ENCODE data around the gene KLF3. TPM values are rescaled to one million over a fixed set of nuclear protein-coding genes. Genes with fewer than 3 reads are reported as not detected.

Gene KLF3
- total RNA-seq, 1 donor from 2014 or later = 40.8 TPM

GRCh38 chr4:38691251-38692008 lies 27.4 kb downstream of the KLF3 start:
- H3K27ac Mint-ChIP-seq (ENCODE audit: unreplicated experiment) = no peak overlapping the region
- no peaks in the 10 kb centered on the region for H3K27me3 Mint-ChIP-seq (ENCODE audit: low read depth, unreplicated experiment)
- H2AFZ ChIP-seq (ENCODE audit: low read depth, low read length) = no peak overlapping the region
- no peak overlapping the region for H3K27ac ChIP-seq (ENCODE audit: low read depth, low read length)
- no peak for FAIRE-seq
- peak; percentile 84 for DNase-seq (ENCODE audit: low read depth)
- H4K20me1 ChIP-seq (ENCODE audit: insufficient read depth, low read length) = peaks cover 53% of the 10 kb centered on the region
- H3K9ac ChIP-seq (ENCODE audit: low read length) = no peak overlapping the region
- no peak for TF ChIP-seq EZH2 (IDR thresholded peaks at IDR 0.05; ENCODE audit: insufficient read depth, low read length)
- no peak for TF ChIP-seq CTCF (IDR thresholded peaks at IDR 0.05; ENCODE audit: insufficient read depth, low read depth, low read length)
- H3K36me3 ChIP-seq (ENCODE audit: insufficient read depth, low read length) = peaks cover 67% of the 10 kb centered on the region
- peaks cover 41% of the 10 kb centered on the region for H3K79me2 ChIP-seq (ENCODE audit: insufficient read depth, low read length)
- peaks cover 23% of the 10 kb centered on the region for H3K4me1 Mint-ChIP-seq (ENCODE audit: low read depth, unreplicated experiment)
- H3K4me1 ChIP-seq (ENCODE audit: insufficient read depth, low read length) = peaks cover 6% of the 10 kb centered on the region
- peaks cover 48% of the 10 kb centered on the region for H3K36me3 Mint-ChIP-seq (ENCODE audit: low read depth, unreplicated experiment)
- H3K4me3 Mint-ChIP-seq (ENCODE audit: unreplicated experiment) = no peak overlapping the region
- H3K4me2 ChIP-seq (ENCODE audit: low read length) = no peak overlapping the region
- no peaks in the 10 kb centered on the region for H3K27me3 ChIP-seq (ENCODE audit: insufficient read depth, low read length)
- H3K9me3 Mint-ChIP-seq (ENCODE audit: unreplicated experiment) = no peaks in the 10 kb centered on the region
- no peak overlapping the region for H3K4me3 ChIP-seq (ENCODE audit: insufficient read depth, low read depth, low read length)
- H3K9me3 ChIP-seq (ENCODE audit: insufficient read depth, low read depth, low read length) = no peaks in the 10 kb centered on the region

- H3K4me1 Mint-ChIP-seq (ENCODE audit: low read depth, unreplicated experiment) = peaks cover 15% of the 10 kb centered on the region
Observed at GRCh38 chr4:38692421-38692820, 28.4 kb downstream of the KLF3 start.

More at GRCh38 chr4:38692421-38692820, 28.4 kb downstream of the KLF3 start:
- peaks cover 31% of the 10 kb centered on the region for H3K79me2 ChIP-seq (ENCODE audit: insufficient read depth, low read length)
- Mint-ChIP-seq H3K27ac (ENCODE audit: unreplicated experiment) (no peak overlapping the region), H3K36me3 (ENCODE audit: low read depth, unreplicated experiment) (peaks cover 53% of the 10 kb centered on the region), H3K27me3 (ENCODE audit: low read depth, unreplicated experiment) (no peaks in the 10 kb centered on the region), H3K4me3 (ENCODE audit: unreplicated experiment) (no peak overlapping the region), H3K9me3 (ENCODE audit: unreplicated experiment) (no peaks in the 10 kb centered on the region)
- peaks cover 43% of the 10 kb centered on the region for H4K20me1 ChIP-seq (ENCODE audit: insufficient read depth, low read length)
- DNase-seq (ENCODE audit: low read depth) (no peak), FAIRE-seq (no peak)
- peaks cover 5% of the 10 kb centered on the region for H3K4me1 ChIP-seq (ENCODE audit: insufficient read depth, low read length)
- H3K4me3 ChIP-seq (ENCODE audit: insufficient read depth, low read depth, low read length) = no peak overlapping the region
- no peak overlapping the region for H3K9ac ChIP-seq (ENCODE audit: low read length)
- no peaks in the 10 kb centered on the region for H3K9me3 ChIP-seq (ENCODE audit: insufficient read depth, low read depth, low read length)
- TF ChIP-seq CTCF (IDR thresholded peaks at IDR 0.05; ENCODE audit: insufficient read depth, low read depth, low read length) (no peak), EZH2 (IDR thresholded peaks at IDR 0.05; ENCODE audit: insufficient read depth, low read length) (no peak)
- no peak overlapping the region for H2AFZ ChIP-seq (ENCODE audit: low read depth, low read length)
- no peak overlapping the region for H3K27ac ChIP-seq (ENCODE audit: low read depth, low read length)
- peaks cover 76% of the 10 kb centered on the region for H3K36me3 ChIP-seq (ENCODE audit: insufficient read depth, low read length)
- no peaks in the 10 kb centered on the region for H3K27me3 ChIP-seq (ENCODE audit: insufficient read depth, low read length)
- no peak overlapping the region for H3K4me2 ChIP-seq (ENCODE audit: low read length)

Data from astrocyte (in vitro differentiated cells and primary cell).